ENCODE data around the gene MYOM1.

Gene MYOM1

GRCh38 chr18:3154214-3154613, 65.6 kb downstream of the MYOM1 start:
- Histone ChIP-seq H3K27me3 (no peaks in the 10 kb centered on the region), H3K36me3 (no peaks in the 10 kb centered on the region), H4K20me1 (no peaks in the 10 kb centered on the region), H3K4me3 (no peak overlapping the region), H3K4me2 (no peak overlapping the region), H3K4me1 (peaks cover 26% of the 10 kb centered on the region), H3K27ac (no peak overlapping the region), H3K9ac (no peak overlapping the region), H3K9me3 (no peaks in the 10 kb centered on the region)
- TF ChIP-seq Cebpa-rat (IDR thresholded peaks at IDR 0.05), result no peak

DNA sequence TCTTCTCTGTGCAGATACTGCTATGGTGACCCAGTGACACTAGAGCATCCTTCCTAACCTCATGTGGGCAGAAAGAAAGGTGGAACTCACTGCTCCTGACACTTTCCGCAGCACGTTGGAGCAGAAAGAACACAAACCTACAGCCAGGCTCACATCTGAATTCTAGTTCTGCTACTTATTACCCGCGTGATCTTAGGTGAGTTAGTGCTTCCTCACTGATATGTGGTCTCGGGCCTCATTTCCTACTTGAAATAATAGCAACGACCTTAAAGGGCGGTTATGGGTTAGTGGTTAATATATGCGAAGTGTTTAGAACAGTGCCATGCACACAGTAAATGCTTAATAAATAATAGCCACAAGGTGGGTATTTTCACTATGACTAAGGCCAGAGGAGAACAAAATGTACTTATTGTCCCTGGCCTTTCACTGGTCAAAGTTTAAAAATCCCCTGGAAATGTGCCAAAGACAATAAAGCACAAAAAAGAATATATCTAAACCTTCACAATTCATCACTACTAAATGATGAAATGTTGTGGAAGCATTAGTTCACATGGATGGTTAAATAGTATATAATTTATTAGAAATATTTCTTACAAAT, 66.6 kb downstream of the MYOM1 start:
- Histone ChIP-seq H3K9ac (no peak overlapping the region), H4K20me1 (no peaks in the 10 kb centered on the region), H3K4me2 (no peak overlapping the region), H3K27ac (no peak overlapping the region), H3K9me3 (no peaks in the 10 kb centered on the region), H3K36me3 (no peaks in the 10 kb centered on the region), H3K27me3 (no peaks in the 10 kb centered on the region), H3K4me1 (peaks cover 36% of the 10 kb centered on the region), H3K4me3 (no peak overlapping the region)
- no peak for TF ChIP-seq Cebpa-rat (IDR thresholded peaks at IDR 0.05)

DNA sequence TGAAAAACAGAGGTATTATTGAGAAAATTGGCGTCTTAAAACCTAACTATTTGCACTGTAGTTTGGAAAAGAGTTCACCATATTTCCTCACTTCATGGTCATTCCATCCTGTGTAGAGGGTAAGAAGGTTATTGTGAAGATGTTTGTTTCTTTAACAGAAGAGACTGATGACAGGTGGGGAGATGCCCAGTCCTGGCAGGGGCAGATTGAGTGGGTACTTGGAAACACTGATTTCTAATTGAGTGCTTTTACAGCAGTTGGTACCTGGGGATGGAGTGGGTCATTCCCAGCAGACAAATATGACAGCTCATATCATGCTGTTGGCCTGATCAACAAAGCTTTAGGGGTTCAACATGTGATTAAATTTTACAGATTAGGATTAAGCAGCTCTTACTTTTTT, 67.5 kb downstream of the MYOM1 start:
- H3K27ac ChIP-seq, result no peak overlapping the region
- TF ChIP-seq Cebpa-rat (IDR thresholded peaks at IDR 0.05), result no peak

DNA sequence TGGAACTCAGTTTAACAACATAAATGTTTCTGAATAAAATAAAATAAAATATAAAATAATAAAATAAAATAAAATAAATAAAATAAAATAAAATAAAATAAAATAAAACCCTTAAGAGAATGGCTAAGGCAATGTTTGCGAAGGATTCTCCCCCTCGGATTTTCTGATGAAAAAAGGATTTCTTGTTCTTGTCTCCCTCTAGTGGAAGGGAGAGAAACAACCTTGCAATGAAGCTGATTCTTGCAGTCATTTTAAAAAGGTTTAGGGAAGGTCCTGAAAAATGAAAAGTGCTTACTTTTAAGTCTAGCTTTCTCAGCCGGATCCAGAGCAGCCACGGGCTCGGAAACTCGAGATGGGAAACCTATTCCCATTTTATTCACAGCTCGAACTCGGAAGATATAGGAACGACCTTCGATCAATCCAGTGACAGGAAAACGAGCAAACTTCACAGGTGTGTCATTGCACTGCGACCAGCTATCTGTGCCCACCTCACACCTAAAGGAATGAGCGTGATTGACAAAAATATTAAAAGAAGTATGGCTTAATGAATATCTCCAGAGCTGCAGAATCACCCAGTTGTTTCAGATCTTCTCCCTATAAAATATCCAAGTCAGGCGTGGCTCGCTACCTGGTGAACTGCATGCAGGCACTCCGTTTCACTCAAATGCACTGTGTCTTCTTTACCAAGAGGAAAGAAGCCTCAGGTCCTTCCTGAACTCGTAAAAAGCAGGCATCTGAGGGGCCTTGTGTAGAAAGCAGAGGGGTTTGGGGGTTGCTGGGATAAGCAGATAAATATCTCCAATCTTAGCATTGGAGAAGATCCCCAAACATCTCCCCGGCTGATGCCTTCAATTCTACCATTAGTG, 68.1 kb downstream of the MYOM1 start:
- Histone ChIP-seq H3K36me3 (no peaks in the 10 kb centered on the region), H3K27ac (no peak overlapping the region), H3K9ac (no peak overlapping the region), H3K4me1 (peaks cover 41% of the 10 kb centered on the region), H4K20me1 (no peaks in the 10 kb centered on the region), H3K27me3 (no peaks in the 10 kb centered on the region), H3K4me2 (no peak overlapping the region), H3K9me3 (0 out of 2 replicates have a peak, but pooled peaks cover 5% of the 10 kb centered on the region), H3K4me3 (no peak overlapping the region)
- TF ChIP-seq Cebpa-rat (IDR thresholded peaks at IDR 0.05), result no peak

More for the DNA sequence above, 67.5 kb downstream of the MYOM1 start:
- Histone ChIP-seq H3K9ac (no peak overlapping the region), H3K27me3 (no peaks in the 10 kb centered on the region), H4K20me1 (no peaks in the 10 kb centered on the region), H3K4me1 (peaks cover 41% of the 10 kb centered on the region), H3K36me3 (no peaks in the 10 kb centered on the region), H3K9me3 (0 out of 2 replicates have a peak, but pooled peaks cover 5% of the 10 kb centered on the region), H3K4me2 (no peak overlapping the region), H3K4me3 (no peak overlapping the region)

GRCh38 chr18:3150688-3151087, 69.1 kb downstream of the MYOM1 start:
- Histone ChIP-seq H4K20me1 (no peaks in the 10 kb centered on the region), H3K36me3 (no peaks in the 10 kb centered on the region), H3K9me3 (0 out of 2 replicates have a peak, but pooled peaks cover 5% of the 10 kb centered on the region), H3K4me1 (peaks cover 34% of the 10 kb centered on the region), H3K27me3 (no peaks in the 10 kb centered on the region), H3K9ac (no peak overlapping the region), H3K4me2 (peak overlapping the region; percentile 72; the same call in 1 of the 2 replicates), H3K27ac (peak overlapping the region; percentile 19; the same call in 1 of the 2 replicates), H3K4me3 (no peak overlapping the region)
- TF ChIP-seq Cebpa-rat (IDR thresholded peaks at IDR 0.05), result no peak

- Histone ChIP-seq H3K4me1 (peaks cover 30% of the 10 kb centered on the region), H3K27ac (peak overlapping the region; percentile 19; the same call in 1 of the 2 replicates), H3K9me3 (0 out of 2 replicates have a peak, but pooled peaks cover 5% of the 10 kb centered on the region), H3K4me3 (no peak overlapping the region), H3K27me3 (no peaks in the 10 kb centered on the region), H3K36me3 (no peaks in the 10 kb centered on the region), H3K9ac (no peak overlapping the region), H3K4me2 (peak overlapping the region; percentile 72), H4K20me1 (no peaks in the 10 kb centered on the region)
- TF ChIP-seq Cebpa-rat (IDR thresholded peaks at IDR 0.05), result no peak
Observed at GRCh38 chr18:3150274-3150673, 69.5 kb downstream of the MYOM1 start.

DNA sequence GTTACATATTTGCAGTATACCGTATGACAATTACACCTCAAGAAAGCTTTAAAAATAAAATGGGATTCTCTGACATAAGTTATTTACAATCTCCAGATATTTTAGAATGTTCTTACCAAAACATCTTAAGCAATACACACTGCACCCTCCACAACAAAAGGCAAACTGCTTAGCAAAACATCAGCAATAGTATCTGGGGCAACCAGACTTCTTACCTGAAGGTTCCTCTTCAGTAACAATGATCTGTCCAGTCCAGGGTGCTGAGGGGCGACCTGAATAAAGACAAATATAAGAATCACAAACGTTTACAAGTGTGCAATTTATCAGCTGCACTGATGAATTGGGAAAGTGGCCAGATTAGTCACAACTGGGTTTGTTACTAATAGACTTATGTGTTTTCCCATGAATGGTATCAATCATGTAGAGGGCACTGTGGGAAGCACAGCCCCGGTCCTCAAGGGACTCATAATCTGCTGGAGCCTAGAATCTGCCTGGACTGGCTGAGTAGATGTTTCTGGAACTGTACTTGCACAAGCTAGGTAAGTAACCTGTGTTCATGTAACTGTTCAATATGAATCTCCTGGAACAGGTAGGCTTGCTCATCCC, 70.7 kb downstream of the MYOM1 start:
- Histone ChIP-seq H3K4me3 (no peak overlapping the region; the same call in 1 of the 2 replicates), H3K36me3 (no peaks in the 10 kb centered on the region), H3K27me3 (no peaks in the 10 kb centered on the region), H3K9me3 (0 out of 2 replicates have a peak, but pooled peaks cover 5% of the 10 kb centered on the region), H3K9ac (no peak overlapping the region; the same call in 1 of the 2 replicates), H3K4me1 (peaks cover 29% of the 10 kb centered on the region), H4K20me1 (no peaks in the 10 kb centered on the region), H3K4me2 (peak overlapping the region; percentile 72), H3K27ac (peak overlapping the region; percentile 19; the same call in 1 of the 2 replicates)
- no peak for TF ChIP-seq Cebpa-rat (IDR thresholded peaks at IDR 0.05)

DNA sequence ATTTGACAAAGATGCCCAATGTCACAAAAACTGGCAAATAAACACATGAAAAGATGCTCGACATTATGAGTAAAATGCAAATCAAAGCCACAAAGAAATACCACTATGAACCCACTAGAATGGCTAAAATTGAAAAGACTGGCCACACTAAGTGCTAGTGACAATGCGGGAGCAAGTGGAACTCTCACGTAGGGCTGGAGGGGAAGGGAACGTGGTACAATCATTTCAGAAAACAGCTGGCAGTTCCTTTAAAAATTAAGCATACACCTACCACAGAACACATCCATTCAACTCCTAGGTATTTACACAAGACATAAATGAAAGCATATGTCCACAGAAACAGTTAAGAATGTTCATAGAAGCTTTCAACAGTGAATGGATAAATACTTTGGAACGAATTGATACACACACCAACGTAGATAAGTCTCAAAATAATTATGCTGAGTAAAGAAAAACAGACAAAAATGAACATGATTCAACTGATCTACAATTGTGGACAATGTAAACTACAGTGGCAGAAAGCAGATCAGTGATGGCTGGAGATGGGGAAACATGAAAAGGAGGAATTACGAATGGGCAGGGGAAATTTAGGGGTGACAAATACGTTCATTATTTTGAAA, 71.7 kb downstream of the MYOM1 start:
- no peak overlapping the region for H3K9ac ChIP-seq
- H3K27me3 ChIP-seq, result no peaks in the 10 kb centered on the region
- TF ChIP-seq Cebpa-rat (IDR thresholded peaks at IDR 0.05), result no peak
- H3K4me2 ChIP-seq, result peak overlapping the region; percentile 72; the same call in 1 of the 2 replicates
- H4K20me1 ChIP-seq, result no peaks in the 10 kb centered on the region
- no peak overlapping the region for H3K4me3 ChIP-seq
- no peaks in the 10 kb centered on the region for H3K36me3 ChIP-seq
- no peak overlapping the region for H3K27ac ChIP-seq
- peaks cover 29% of the 10 kb centered on the region for H3K4me1 ChIP-seq
- peaks cover 12% of the 10 kb centered on the region for H3K9me3 ChIP-seq

DNA sequence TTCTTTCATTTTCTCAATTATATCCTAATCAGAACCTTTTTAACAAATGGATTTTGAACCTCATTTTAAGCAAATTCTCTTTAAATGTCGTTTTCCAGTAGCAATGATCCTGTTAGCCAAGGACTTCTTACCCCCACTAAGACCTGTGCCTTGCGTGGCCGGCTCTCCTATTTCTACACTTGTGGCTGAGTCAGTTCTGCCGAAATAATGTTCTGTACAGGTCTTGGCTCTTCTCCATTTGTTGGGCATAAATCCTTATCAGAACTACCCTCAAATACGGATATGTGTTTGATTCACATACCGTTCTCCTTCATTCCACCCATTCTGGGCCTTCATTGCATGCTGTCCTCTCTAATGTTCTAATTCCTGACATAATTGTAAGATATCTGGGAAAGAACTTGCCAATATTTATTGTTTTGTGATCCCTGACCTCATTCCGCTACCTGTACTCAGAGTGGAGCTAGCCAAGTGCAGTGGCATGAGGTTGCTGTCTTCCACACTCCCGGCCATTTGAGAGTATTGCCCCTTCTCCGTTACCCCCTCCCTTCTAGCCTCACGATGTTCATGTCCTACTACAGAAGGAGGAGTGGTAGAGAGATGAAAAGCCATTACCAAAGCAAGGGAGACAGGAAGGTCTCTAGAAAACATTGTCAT, 78.7 kb downstream of the MYOM1 start:
- Histone ChIP-seq H3K4me2 (no peak overlapping the region), H3K9ac (no peak overlapping the region), H4K20me1 (no peaks in the 10 kb centered on the region), H3K4me3 (no peak overlapping the region), H3K36me3 (peaks cover 9% of the 10 kb centered on the region; the same call in 1 of the 2 replicates), H3K4me1 (no peaks in the 10 kb centered on the region), H3K9me3 (peaks cover 28% of the 10 kb centered on the region), H3K27ac (no peak overlapping the region), H3K27me3 (no peaks in the 10 kb centered on the region)
- TF ChIP-seq Cebpa-rat (IDR thresholded peaks at IDR 0.05), result no peak
